ENCODE results near the gene EBI3.
A peak's percentile ranks its signal among the peaks of the same experiment; 100 is the strongest.

The EBI3 gene

GRCh38 chr19:4246767-4247593, 17.7 kb downstream of the EBI3 start, which contains the start of gene YJU2:
Gene YJU2, plus strand, starts transcription at chr19:4247080. Its CDS starts 67 bp downstream, at chr19:4247147.
- peak; percentile 98 for ATAC-seq
- TF ChIP-seq ZNF70 (CRISPR knock-in tag; IDR thresholded peaks at IDR 0.05) (peak; percentile 89), CREB5 (CRISPR knock-in tag; IDR thresholded peaks at IDR 0.05; ENCODE audit: low read depth) (no peak), TCF4 (CRISPR knock-in tag; IDR thresholded peaks at IDR 0.05; ENCODE audit: borderline replicate concordance) (no peak; the same call in 1 of the 2 replicates), CSDC2 (CRISPR knock-in tag; IDR thresholded peaks at IDR 0.05) (no peak), ZNF565 (CRISPR knock-in tag; conservative IDR thresholded peaks at IDR 0.05; ENCODE audit: low read depth) (no peak), PATZ1 (CRISPR knock-in tag; IDR thresholded peaks at IDR 0.05; ENCODE audit: borderline replicate concordance) (peak; percentile 18; the same call in 1 of the 2 replicates), ESRRG (CRISPR knock-in tag; IDR thresholded peaks at IDR 0.05) (no peak), ZC3H10 (CRISPR knock-in tag; IDR thresholded peaks at IDR 0.05) (no peak), GLIS3 (CRISPR knock-in tag; IDR thresholded peaks at IDR 0.05) (no peak)

GRCh38 chr19:4256563-4256962, 27.2 kb downstream of the EBI3 start:
- peak; percentile 96 for TF ChIP-seq ZNF565 (CRISPR knock-in tag; conservative IDR thresholded peaks at IDR 0.05; ENCODE audit: low read depth)
- no peak for TF ChIP-seq CREB5 (CRISPR knock-in tag; IDR thresholded peaks at IDR 0.05; ENCODE audit: low read depth)

GRCh38 chr19:4257025-4257424, 27.7 kb downstream of the EBI3 start:
- ATAC-seq, result no peak
- TF ChIP-seq ESRRG (CRISPR knock-in tag; IDR thresholded peaks at IDR 0.05), result no peak
- TF ChIP-seq ZC3H10 (CRISPR knock-in tag; IDR thresholded peaks at IDR 0.05), result no peak
- no peak for TF ChIP-seq ISL1 (CRISPR knock-in tag; IDR thresholded peaks at IDR 0.05)
- TF ChIP-seq RARB (CRISPR knock-in tag; IDR thresholded peaks at IDR 0.05), result no peak

More at GRCh38 chr19:4256563-4256962, 27.2 kb downstream of the EBI3 start:
- no peak for ATAC-seq

GRCh38 chr19:4258181-4258580, 28.9 kb downstream of the EBI3 start:
- no peak for TF ChIP-seq ESRRG (CRISPR knock-in tag; IDR thresholded peaks at IDR 0.05)
- no peak for TF ChIP-seq TCF4 (CRISPR knock-in tag; IDR thresholded peaks at IDR 0.05; ENCODE audit: borderline replicate concordance)
- TF ChIP-seq ZFP30 (CRISPR knock-in tag; IDR thresholded peaks at IDR 0.05), result no peak
- TF ChIP-seq PATZ1 (CRISPR knock-in tag; IDR thresholded peaks at IDR 0.05; ENCODE audit: borderline replicate concordance), result no peak
- no peak for TF ChIP-seq GLIS3 (CRISPR knock-in tag; IDR thresholded peaks at IDR 0.05)
- no peak for TF ChIP-seq POU6F1 (CRISPR knock-in tag; IDR thresholded peaks at IDR 0.05; ENCODE audit: borderline replicate concordance, low read depth)
- TF ChIP-seq SNAI2 (CRISPR knock-in tag; IDR thresholded peaks at IDR 0.05), result no peak
- TF ChIP-seq ZFP3 (CRISPR knock-in tag; IDR thresholded peaks at IDR 0.05), result no peak
- TF ChIP-seq CSRNP3 (CRISPR knock-in tag; IDR thresholded peaks at IDR 0.05), result no peak
- TF ChIP-seq BACH2 (CRISPR knock-in tag; IDR thresholded peaks at IDR 0.05; ENCODE audit: borderline replicate concordance), result no peak
- no peak for TF ChIP-seq ZNF565 (CRISPR knock-in tag; conservative IDR thresholded peaks at IDR 0.05; ENCODE audit: low read depth)
- TF ChIP-seq TSHZ2 (CRISPR knock-in tag; IDR thresholded peaks at IDR 0.05), result no peak
- no peak for TF ChIP-seq TOX (CRISPR knock-in tag; IDR thresholded peaks at IDR 0.05; ENCODE audit: borderline replicate concordance)
- no peak for TF ChIP-seq CSDC2 (CRISPR knock-in tag; IDR thresholded peaks at IDR 0.05)
- ATAC-seq, result no peak
